Stimulated activated CD8-positive, alpha-beta memory T cell treated with anti-CD3 and anti-CD28 coated beads, Interleukin-7, amount 100 ng/mL, for 48 hours (primary cell): Measurements from ENCODE around the gene PHLPP1.

Source experiments
- DNase-seq, 2 donors: peaks; one replicate each; pipeline ENCODE4 v3.0.0-alpha.2; 2020; ENCODE audit warnings: low read depth in 1 of 2; ENCODE audit errors: extremely low read depth in 1 of 2

PHLPP1 gene

DNA sequence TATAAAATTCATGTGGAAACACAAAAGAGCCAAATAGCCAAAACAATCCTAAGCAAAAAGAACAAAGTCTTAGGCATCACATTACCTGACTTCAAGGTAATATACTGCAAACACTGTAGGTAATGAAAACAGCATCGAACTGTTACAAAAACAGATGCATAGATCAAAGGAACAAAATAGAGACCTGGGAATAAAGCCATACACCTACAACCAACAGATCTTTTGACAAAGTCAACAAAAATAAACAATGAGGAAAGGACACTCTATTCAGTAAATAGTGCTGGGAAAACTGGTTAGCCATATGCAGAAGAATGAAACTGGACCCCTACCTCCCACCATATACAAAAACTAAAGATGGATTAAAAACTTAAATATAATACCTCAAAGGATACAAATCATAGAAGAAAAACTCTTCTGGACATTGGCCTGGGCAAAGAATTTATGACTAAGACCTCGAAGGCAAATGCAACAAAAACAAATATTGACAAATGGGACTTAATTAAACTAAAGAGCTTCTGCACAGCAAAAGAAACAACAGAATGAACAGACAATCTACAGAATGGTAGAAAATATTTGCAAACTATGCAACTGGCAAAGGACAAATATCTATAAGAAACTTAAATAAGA, 218.0 kb downstream of the PHLPP1 start:
- DNase-seq: no peak

DNA sequence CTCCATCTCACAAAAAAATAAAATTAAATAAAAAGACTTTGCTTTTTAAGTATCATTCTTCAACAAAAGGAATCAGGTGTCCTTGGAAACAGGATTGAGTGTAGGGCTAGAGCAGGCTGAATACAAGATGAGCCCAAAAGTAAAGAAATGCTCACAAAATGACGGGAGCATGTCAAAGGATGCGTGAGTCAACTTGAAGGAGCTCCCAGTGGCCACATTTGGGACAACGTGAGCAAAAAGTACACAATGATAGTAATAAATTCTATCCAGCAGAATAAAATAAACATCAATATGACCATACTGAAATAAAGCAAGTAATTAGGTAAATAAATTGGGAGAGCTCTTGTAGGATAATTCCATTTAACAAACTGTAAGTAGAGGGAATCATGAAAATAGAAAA, 220.7 kb downstream of the PHLPP1 start:
- DNase-seq: no peak

DNA sequence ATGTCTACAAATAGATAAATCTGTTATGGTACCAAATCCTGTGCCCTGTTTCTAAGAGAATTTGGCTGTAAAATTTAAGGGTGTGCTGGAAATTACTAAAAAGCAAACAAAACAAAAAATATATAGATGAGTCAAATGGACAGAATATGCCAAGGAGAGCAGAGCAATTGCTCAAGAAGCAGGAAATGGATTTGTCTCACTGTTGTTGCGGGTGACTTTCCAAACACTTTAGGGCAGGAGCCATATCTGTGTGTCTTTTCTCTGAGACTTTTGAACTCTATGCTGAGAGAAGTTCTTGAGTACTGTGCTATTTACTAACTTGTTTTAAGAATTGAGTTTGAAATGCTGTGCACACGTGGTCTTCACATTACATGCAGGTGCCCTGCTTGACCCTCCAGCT, 221.7 kb downstream of the PHLPP1 start:
- no peak for DNase-seq

DNA sequence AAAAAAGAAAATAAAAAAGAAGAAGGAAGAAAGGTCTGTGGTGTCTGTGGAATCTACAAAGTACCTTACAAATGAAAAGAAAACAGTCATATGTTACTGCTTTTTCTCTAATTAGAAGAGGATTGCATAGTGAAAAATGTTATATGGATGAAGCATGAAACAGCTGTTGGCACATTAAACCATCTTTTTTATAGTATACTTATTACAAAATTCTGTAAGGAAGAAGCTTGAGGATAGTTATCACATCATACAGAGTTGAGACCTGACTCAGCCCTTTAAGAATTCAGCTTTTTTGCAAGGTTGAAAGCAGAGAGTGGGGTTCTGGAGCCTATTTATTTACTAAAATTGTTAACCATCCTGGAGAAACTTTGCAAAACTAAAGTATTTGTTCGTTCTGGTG, 222.7 kb downstream of the PHLPP1 start:
- DNase-seq: no peak

DNA sequence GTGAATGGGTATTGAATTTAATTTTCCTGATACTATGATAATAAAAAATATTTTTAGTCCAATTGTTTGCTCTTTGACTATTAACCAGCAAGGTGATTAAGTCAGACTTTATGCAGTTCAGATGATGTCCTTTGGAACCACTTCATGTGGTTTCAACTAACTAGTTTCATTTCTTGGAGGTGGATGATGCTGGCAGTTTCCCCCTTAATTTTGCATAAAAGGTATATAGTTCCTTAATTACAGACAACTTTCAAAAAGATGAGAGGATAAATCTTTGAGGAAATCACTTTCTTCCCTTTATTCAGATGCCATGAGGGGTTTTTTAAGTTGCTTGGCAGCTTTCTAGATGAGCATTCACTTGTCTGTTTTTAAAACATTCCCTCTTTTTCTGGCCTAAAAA, 223.1 kb downstream of the PHLPP1 start:
- no peak for DNase-seq

DNA sequence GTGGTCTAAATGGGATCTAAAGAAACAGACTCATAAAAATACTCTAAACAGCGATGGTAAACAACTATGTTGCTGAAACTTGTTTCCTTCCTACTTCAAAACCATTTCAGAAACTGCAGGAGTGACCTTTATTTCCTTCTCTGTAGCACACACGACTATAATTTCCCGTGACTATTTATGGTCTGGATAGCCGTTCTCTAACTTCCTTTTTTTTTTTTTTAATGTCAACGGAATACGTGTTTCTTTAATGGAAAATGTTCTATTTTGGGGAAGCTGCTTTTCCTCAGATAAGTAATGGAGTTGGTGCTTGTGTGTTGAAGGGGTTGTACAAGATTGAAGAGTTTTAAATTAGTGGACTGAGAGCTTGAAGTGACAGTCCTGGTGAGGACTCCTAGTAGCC, 224.1 kb downstream of the PHLPP1 start:
- no peak for DNase-seq

DNA sequence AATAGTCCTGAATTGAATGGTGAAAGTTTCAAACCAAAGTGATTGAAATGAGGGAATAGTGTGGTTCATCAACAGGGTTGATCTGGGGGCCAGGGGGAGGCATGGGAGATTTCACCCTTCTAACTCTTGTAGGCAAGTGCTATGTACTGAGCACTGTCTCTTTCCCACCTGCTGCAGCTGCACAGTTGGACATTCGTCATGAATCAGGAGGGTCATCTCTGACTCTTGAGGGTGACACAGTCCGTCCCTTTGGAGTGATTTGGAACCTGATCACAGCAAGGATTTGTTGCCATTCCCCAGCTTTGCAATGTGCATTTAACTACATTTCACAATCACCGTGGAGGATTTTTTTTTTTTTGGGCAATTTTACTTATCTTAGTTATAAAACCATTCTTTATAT, 224.6 kb downstream of the PHLPP1 start:
- DNase-seq: no peak

DNA sequence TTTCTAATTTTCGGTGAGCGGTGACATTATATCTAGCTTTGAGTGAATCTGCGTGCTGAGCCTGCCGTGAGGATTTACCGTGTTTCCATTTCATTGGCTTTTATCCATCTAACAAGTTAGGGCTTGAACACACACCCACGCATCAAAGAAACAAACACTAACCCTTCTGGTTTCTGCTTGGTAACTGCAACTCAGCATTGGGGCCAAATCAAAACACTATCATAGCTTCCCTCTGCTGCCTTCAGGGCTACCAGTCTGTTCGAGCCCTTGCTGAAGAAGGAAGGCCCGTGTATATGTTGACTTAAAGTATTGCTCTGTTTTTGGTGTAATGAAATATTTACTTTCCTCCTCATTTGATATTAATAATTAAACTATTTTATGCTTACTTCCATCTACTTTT, 227.2 kb downstream of the PHLPP1 start:
- no peak for DNase-seq

DNA sequence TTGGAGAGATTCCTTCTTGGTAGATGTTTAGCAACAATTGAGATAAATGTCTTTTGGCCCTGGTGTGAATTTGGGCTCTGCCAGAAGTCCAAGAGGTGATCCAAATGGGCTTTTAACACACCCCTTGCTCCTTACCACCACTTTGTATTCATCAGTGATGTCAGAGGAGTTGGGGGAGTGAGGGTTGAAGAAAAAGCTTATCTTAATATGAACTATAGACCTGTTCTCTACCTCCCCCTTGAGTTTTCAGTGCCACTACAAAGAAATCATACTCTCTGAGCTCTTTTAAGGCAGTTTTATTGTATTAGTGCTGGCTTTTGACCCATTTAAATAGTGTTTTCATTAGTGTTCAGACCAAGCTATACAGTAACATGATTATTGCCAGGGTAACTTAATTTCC, 229.1 kb downstream of the PHLPP1 start:
- no peak for DNase-seq

DNA sequence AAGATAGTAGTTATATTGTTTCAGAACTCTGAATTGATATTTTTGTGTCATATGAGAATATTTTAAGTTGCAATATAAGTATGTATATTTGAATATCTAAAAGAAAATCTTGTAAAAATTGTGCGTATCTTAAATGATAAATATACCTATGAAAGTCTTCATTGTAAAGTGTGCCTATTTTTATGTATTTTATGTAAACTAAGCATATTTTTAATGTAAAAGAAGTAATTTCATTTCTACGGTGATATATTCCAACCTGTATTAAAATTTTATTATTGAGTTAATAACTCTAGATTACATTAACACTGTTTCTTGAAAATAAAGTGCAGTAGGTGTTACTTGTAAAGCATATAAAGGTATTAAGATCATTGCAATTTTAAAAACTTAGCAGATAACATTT, 233.4 kb downstream of the PHLPP1 start:
- no peak for DNase-seq

DNA sequence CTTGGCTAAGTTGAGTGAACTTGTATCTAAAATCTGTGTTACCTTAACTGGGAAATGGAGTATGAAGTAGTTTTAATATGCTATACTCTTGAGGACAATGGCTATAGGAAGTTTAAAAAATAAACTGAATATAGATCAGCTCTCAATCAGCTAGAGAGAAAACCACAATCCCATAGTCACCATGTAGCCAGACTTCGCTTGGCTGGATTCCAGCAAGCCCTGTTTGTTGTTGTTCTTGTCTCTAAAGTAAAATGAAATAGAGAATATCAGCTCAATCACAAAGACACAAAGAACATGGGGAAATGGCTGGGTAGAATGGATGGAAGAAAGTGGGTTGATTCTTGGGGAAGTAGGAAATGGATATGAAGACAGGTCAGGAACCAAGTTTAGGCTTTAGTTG, 234.9 kb downstream of the PHLPP1 start:
- no peak for DNase-seq

DNA sequence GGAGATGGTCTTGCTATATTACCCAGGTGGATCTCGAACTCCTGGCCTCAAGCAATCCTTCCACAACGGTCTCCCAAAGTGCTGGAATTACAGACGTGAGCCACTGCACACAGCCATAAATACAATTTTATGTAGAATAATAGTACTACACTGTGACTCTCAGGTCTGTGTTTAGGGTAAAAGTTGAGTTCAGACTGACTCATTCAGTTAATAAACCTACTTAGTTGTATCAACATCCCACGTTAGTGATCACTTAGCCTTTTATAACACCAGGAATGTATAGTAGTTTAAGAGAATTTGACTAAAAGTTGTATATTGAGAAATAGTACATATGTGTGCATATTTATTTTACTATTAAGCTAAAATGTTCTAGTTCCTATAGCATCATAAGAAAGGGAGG, 237.5 kb downstream of the PHLPP1 start:
- DNase-seq: no peak

DNA sequence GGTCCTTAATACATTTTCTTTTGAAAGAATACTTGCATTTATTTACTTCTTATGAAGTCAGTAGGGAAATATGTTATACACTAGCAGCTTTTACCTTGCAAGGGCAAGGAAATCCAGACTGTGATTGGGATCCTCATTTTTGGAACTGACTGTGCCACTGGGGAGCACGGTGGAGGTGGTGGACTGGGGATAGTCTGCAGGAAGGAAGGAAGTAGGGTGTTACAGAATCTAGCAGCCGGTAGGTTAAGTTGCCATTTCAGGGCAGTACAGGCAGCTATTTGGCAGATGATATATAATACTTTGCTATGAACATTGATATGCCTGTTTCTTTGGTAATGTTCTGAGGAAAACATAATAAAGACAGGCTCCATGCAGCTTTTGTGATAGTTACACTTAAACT, 238.3 kb downstream of the PHLPP1 start:
- DNase-seq: no peak

DNA sequence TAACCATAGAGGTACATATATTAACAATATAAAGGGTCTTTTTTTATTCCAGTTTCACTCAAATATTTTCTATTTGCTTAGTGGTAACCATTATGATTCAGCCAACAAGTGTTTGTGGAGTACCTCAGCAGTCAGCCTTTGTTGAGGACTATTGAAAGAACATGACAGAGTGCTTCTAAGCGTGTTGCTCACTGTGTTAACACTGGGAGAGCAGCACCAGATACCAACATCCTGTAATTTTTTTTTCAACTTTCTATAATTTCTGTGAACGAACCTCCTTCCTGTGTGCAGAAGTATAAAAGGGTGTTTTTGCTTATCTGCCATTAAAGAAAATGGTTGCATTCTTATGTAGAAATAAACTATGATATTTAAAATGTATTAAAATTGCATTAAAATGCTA, 239.0 kb downstream of the PHLPP1 start:
- DNase-seq: no peak

DNA sequence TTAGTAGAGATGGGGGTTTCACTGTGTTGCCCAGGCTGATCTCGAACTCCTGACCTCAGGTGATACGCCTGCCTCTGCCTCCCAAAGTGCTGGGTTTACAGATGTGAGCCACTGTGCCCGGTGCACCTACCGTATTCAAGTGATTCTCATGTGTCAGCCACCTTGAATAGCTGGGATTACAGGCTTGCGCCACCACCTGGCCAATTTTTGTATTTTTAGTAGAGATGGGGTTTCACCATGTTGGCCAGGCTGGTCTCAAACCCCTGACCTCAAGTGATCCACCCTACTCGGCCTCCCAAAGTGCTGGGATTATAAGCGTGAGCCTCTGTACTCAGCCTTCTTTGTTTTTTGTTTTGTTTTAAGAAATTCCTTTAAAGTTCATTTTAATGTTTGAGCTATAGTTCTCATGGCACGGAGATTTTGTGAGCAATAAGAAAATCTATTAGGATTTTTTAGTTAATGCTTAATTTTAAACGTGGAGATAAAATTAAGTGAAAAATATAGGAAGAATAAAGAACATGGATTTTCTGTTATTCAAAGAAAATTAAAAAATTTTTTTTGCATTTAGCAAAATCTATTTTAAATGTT, 242.6 kb downstream of the PHLPP1 start:
- DNase-seq: peak; percentile 1 to 15

DNA sequence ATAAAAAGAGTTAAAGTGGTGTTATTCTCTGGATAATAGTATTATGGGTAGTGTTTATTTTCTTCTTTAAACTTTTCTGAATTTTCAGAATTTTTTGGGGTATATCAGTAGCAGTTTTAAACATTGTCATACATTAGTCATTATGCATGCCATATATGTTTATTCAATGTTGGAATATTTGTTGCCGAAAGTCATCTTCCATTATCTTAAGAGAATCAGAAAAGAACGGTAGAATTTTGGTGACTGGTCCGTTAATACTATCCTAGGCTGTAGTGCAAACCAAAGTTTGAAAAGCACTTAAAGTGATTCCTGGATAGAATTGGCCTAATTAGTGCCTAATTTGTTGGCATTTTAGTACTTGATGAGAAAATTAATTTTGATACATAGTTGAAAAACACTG, 244.1 kb downstream of the PHLPP1 start:
- DNase-seq: no peak

DNA sequence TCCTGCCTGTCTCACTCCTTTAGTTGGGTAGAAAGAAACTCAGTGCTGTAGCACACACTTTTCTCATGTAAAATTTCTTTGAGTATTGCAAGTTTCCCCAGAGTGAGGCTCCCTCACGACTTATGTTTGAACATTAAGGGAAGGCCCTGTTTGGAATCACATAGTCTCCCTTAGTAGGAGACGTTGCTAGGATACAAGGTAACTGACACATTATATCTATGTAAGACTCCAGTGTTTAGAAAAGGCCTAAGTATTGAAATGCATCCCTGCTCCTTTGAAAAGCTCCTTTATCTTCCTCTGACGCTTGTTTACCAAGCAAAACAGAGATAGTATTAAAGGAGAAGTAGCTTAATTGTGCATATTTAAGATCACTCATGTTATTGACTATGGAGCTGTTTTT, 248.2 kb downstream of the PHLPP1 start:
- no peak for DNase-seq

DNA sequence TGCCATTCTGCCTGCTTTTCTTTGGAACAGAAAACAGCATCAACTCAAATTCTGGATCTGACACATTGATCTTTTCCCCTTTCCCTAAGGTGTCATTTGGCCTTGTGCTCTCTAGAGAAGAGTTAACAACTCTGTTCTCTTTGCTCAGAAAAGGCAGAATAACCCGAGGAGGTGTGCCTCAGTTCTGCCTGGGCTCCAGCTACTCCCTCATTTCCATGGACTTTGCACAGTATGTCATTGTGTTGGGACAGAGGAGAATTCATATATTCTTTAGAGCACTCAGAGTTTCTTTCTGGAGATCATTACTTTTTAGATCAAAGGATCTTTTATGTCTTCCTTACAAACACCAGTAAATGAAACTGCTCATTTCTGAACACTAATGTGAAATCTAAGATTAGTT, 249.1 kb downstream of the PHLPP1 start:
- DNase-seq: no peak

DNA sequence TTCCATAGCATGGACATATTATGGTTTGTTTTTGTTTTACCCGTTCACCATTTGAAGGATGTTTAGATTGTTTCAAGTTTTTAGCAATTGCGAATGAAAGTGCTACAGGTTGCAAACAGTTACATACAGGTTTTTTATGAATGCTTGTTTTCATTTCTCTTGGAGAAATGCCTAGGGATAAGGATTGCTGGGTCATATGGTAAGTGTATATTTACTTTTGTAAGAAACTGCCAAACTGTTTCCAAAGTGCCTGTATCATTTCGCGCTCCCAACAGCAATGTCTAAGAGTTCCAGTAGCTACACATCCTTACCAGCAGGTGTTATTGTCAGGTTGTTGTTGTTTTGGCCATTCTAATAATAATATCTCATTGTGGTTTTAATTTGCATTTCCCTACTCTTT, 251.7 kb downstream of the PHLPP1 start:
- no peak for DNase-seq

DNA sequence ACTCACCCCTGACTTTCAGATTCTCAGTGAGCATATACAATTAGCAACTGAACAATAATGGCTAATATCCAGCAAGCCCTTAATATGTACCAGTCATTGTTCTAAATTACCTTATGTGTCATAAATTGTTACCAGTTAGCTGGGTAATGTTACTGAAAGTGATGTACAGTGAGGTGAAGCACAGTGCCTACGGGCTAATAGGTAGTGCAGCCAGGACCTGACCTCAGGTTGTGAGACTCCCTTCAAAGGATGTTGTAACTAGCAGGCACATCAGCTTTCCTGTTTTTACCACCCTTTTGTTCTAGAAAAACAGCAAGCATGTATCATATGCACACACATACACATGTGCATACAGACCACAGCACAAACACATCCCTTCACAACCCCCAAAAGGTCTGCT, 258.3 kb downstream of the PHLPP1 start:
- no peak for DNase-seq

DNA sequence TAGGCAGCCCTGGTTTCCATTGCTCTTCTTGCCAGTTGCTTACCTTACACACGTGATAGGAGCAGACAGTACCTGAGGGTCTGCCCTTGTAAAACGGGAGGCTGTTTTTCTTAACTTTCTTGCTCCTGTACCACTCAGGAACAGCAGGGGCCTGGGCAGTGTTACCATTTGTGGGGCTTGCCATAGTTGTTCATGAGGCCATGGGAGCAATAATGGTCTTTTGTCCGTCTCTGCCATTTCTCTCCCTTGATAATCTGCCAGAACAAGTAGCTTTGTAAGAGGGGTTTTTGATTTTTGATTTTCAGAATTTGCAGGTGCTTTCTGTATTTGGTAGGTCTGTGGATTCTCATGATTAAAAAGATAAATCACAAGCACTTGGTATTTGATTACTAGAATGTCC, 259.0 kb downstream of the PHLPP1 start:
- DNase-seq: no peak

DNA sequence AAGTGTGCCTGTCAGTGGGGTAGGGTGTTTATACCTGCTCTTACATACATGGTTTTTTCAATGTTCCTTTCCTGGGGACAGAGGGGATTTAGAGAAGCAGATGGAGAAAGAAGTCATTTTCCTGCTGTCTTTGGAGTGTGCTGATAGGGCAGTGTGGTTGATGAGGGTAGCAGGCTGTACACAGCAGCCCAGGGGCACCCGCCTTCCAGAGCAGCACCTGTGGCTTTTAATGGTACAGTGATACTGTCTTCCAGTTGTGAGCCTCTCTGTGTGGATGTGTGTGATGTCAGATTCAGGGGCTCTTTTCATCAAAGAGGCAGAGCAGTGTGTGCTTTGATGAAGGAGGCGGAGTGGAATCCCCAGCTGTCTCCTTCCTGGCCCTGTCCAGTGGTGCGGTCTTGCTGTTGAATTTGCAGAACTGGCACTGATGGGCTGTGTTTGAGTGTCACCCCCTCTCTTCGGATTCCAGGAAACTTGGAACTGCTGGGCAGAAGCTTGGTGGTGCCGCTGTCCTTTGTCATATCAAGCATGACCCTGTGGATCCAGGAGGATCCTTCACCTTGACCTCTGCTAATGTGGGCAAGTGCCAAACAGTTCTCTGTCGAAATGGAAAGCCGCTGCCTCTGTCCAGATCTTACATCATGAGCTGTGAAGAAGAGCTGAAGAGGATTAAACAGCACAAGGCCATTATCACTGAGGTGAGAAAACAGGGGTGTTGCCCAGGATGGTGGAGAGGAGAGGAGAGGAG, 259.8 kb downstream of the PHLPP1 start:
- no peak for DNase-seq

DNA sequence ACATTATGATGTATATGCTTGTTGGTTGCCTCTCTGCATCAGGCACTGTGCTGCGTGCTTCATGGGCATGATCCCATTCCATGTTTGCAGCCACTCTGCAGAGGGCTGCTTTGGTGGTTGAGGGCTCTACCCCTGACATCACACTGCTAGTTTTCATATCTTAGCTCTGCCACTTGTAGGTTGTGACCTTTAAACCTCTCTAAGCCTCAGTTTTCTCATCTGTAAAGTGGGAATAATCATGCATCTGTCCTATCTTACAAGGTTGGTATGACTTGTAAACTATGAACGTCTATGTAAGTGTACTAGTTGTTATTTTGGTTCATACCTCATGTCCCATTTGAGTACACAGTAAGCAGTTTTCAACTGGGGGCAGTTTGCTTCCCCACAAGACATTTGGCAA, 260.4 kb downstream of the PHLPP1 start:
- DNase-seq: no peak
